SJCRH30 (cell line): ENCODE data around the gene CASK. TPM values are rescaled to one million over a fixed set of nuclear protein-coding genes. Genes with fewer than 3 reads are reported as not detected.

Experiments
- DNase-seq, 2 experiments: peaks; one replicate each; pipeline ENCODE4 v3.0.0-alpha.2; 2015 to 2020
- H3K27ac ChIP-seq: fragments of 250-450 bp; sonication (Bioruptor Pico); 2 replicates; pipeline ENCODE4 v1.5.1; 2020; ENCODE audit warnings: mild to moderate bottlenecking, moderate library complexity
- H3K27me3 ChIP-seq: fragments of 250-450 bp; sonication (Bioruptor Pico); 2 replicates; pipeline ENCODE4 v1.5.1; 2020; ENCODE audit warnings: mild to moderate bottlenecking, moderate library complexity
- H3K36me3 ChIP-seq: fragments of 250-450 bp; sonication (Bioruptor Pico); 2 replicates; pipeline ENCODE4 v1.5.1; 2020; ENCODE audit warnings: mild to moderate bottlenecking, moderate library complexity
- H3K4me1 ChIP-seq: fragments of 250-450 bp; sonication (Bioruptor Pico); 2 replicates; pipeline ENCODE4 v1.5.1; 2020; ENCODE audit warnings: mild to moderate bottlenecking, moderate library complexity
- H3K4me3 ChIP-seq: fragments of 250-450 bp; sonication (Bioruptor Pico); 2 replicates; pipeline ENCODE4 v1.5.1; 2020; ENCODE audit warnings: mild to moderate bottlenecking, moderate library complexity
- H3K9me3 ChIP-seq: fragments of 250-450 bp; sonication (Bioruptor Pico); replicated peaks from 2 replicates; pipeline ENCODE4 v1.5.1; 2020; ENCODE audit warnings: mild to moderate bottlenecking, moderate library complexity
- total RNA-seq: library from RNA; depleted of rRNA; stranded (reverse); fragments of >200 nt; shearing (Covaris generic); gene quantifications from 2 replicates; pipeline ENCODE4 v1.2.3, GENCODE V29; 2014; rRNA removed

The CASK gene, protein sequence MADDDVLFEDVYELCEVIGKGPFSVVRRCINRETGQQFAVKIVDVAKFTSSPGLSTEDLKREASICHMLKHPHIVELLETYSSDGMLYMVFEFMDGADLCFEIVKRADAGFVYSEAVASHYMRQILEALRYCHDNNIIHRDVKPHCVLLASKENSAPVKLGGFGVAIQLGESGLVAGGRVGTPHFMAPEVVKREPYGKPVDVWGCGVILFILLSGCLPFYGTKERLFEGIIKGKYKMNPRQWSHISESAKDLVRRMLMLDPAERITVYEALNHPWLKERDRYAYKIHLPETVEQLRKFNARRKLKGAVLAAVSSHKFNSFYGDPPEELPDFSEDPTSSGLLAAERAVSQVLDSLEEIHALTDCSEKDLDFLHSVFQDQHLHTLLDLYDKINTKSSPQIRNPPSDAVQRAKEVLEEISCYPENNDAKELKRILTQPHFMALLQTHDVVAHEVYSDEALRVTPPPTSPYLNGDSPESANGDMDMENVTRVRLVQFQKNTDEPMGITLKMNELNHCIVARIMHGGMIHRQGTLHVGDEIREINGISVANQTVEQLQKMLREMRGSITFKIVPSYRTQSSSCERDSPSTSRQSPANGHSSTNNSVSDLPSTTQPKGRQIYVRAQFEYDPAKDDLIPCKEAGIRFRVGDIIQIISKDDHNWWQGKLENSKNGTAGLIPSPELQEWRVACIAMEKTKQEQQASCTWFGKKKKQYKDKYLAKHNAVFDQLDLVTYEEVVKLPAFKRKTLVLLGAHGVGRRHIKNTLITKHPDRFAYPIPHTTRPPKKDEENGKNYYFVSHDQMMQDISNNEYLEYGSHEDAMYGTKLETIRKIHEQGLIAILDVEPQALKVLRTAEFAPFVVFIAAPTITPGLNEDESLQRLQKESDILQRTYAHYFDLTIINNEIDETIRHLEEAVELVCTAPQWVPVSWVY
- total RNA-seq = 37.8 and 43.0 TPM in 2 replicates

DNA sequence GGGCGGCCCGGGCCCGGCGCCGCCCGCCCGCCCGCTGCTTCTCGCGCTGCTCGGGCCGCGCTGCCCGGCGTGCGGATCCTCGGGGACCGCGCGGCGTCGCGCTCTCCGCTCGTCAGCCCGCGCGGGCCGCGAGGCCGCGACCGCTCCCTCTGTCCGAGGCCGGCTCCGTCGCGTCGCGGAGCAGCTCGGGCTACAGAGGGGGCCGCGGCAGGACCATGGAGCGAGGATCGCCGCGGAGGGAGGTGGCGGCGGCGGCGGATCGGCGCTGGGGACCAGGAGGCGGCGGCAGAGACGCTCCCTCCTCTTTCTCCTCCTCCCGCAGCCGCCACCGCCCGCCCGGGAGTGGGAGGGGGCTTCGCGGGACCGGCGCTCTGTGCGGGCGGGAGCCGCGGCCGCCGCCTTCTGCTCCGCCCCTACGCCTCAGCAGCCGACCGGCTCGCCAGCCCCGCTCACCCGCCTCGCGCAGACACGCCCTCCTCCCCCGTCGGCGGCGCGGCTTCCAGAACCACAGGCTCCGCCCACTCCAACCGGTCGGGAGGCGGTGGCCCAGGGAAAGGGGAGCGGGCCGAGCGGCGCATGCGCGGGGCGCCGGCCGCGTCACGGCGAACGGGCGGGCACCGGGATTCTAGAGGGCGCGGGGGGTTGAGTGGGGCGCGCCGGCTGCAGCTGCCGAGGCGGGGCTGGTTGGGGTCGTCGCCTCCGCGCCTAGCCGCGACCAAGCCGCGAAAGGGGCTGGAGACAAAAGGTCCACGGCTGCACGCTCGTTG, at the start of gene CASK:
Gene CASK (minus strand): TSS at position 344 of the 767 bp plus-strand sequence. CDS start 566 bp downstream, outside the sequence.
- Histone ChIP-seq H3K27me3 (no peaks in the 10 kb centered on the region), H3K9me3 (no peaks in the 10 kb centered on the region), H3K36me3 (no peaks in the 10 kb centered on the region), H3K4me3 (peak within 1 kb of the TSS; percentile 73), H3K27ac (peak within 1 kb of the TSS; percentile 94), H3K4me1 (no peaks in the 10 kb centered on the region)
- peak; percentile 87 to 88 for DNase-seq

DNA sequence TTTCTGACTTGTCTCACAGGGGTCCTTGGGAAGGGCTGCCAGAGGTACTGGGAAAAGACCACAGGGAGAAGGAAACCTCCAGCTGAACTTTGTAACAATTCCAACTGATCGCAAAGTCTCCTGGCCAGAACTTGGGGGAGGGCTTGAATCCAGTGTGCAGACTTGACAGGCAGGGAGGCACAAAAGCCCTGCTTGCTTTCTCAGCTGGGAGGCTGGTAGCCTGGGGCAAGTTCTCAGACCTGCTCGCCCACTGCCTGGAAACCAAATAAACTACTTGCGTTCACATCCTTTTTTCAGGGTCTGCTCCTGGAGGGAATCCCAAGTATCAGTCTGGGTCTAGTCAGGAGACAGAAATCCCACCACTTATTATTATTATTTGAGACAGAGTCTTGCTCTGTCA, 48.0 kb upstream of the CASK start:
- peak; percentile 1 for DNase-seq
- H3K9me3 ChIP-seq = no peaks in the 10 kb centered on the region
- no peak overlapping the region for H3K4me3 ChIP-seq
- H3K4me1 ChIP-seq = no peaks in the 10 kb centered on the region
- no peaks in the 10 kb centered on the region for H3K36me3 ChIP-seq
- no peak overlapping the region for H3K27ac ChIP-seq
- no peaks in the 10 kb centered on the region for H3K27me3 ChIP-seq

DNA sequence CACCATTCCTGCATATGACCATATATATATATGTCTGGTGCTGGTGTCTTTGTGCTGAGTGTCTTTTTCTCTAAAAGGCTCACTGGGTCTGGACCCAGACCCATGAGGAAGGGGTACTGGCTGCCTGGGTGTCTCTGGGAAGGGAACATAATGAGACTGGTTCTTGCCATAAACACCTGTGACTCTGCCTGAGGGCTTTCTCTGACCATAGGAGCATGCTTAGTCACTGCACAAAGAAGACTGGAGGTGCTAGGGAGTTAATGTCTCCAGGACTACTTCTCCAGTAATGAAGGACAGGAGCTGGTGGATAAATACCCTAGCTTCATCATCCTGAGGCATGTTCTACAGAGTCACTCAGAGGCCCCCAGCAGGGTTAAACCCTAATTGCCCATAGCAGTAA, 47.1 kb upstream of the CASK start:
- H3K9me3 ChIP-seq = no peaks in the 10 kb centered on the region
- no peak for DNase-seq
- H3K4me1 ChIP-seq = no peaks in the 10 kb centered on the region
- no peaks in the 10 kb centered on the region for H3K36me3 ChIP-seq
- H3K27ac ChIP-seq = no peak overlapping the region
- no peak overlapping the region for H3K4me3 ChIP-seq
- no peaks in the 10 kb centered on the region for H3K27me3 ChIP-seq

DNA sequence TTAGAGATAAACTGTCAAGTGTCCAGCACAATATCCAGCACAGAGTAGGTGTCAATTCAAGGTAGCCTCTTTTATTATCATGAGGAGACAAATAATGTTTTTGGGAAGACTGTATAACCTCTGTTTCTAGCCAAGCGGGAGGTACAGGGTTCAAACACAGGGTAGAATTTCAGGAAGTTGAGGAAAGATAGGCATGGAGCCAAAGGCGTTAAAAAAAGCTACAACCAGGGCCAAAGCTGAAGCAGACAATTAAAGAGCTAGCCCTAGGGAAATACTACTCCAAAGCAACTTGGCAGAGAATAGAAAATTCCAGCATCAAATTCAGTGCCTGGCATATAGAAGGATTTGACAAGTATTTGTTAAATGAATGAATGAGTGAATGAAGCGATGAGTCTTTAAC, 40.0 kb upstream of the CASK start:
- no peaks in the 10 kb centered on the region for H3K9me3 ChIP-seq
- H3K36me3 ChIP-seq = no peaks in the 10 kb centered on the region
- H3K27ac ChIP-seq = no peak overlapping the region
- DNase-seq = no peak
- H3K27me3 ChIP-seq = no peaks in the 10 kb centered on the region
- no peak overlapping the region for H3K4me3 ChIP-seq
- H3K4me1 ChIP-seq = peaks cover 3% of the 10 kb centered on the region; the same call in 1 of the 2 replicates

DNA sequence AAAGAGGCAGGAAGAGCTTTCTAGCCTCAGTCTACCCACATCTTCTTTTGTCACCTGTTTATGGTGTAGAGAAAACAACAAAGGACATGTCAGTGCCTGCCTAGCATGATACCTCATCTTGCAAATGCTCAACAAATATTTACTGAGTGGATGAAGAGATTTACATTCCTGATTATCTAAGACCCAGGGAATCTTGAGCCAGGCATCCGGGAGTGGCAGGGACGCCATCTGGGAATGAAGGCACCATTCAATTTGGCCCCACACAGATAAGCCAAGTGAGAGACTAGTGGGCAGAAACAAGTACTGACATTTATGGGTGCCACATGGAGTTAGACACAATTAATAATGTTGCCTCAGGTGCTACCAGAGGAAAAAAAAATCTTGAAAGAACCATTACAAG, 36.8 kb upstream of the CASK start:
- Histone ChIP-seq H3K27me3 (no peaks in the 10 kb centered on the region), H3K4me1 (peaks cover 3% of the 10 kb centered on the region; the same call in 1 of the 2 replicates), H3K27ac (no peak overlapping the region), H3K36me3 (no peaks in the 10 kb centered on the region), H3K9me3 (no peaks in the 10 kb centered on the region), H3K4me3 (no peak overlapping the region)
- peak; percentile 2 to 5 for DNase-seq

DNA sequence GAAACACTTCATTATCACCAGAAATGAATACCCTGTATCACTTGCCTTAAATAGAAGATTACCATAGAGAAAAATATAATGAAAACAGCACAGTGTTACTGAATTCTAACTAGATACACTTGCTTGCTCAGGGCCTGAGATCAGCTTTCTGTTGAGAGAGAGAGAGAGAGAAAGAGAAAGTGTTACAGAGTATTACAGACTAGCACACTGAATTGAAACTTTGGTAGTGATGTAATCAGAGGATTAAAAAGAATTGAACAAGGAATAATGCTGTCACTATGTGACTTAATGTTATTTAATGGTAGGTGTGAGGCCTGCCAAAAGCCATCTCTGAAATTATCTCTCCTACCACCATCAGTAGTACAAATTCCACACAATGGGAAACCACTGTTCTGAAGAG, 35.5 kb upstream of the CASK start:
- Histone ChIP-seq H3K27ac (no peak overlapping the region), H3K9me3 (no peaks in the 10 kb centered on the region), H3K27me3 (no peaks in the 10 kb centered on the region), H3K36me3 (no peaks in the 10 kb centered on the region), H3K4me1 (peaks cover 3% of the 10 kb centered on the region; the same call in 1 of the 2 replicates), H3K4me3 (no peak overlapping the region)
- DNase-seq = no peak

DNA sequence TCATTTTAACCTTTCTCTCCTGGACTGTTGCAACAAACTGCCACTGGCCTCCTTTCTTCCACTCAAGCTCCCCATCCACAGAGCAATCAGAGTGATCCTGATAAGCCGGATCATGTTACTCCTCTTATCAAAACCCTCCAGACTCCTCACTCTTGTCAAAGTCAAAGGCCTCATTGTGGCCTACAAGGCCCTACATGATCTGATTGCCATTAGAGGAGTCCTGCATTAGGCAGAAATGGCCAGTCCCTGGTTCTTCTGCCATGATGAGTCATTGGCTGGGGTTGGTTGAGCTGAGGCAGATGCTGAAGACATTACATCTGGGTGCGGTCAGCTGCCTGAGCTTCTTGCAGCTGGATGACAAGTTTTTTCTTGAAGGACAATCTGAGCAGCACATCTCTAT, 32.7 kb upstream of the CASK start:
- Histone ChIP-seq H3K27me3 (no peaks in the 10 kb centered on the region), H3K4me1 (peaks cover 3% of the 10 kb centered on the region; the same call in 1 of the 2 replicates), H3K36me3 (no peaks in the 10 kb centered on the region), H3K27ac (no peak overlapping the region), H3K4me3 (no peak overlapping the region), H3K9me3 (no peaks in the 10 kb centered on the region)
- DNase-seq = no peak

DNA sequence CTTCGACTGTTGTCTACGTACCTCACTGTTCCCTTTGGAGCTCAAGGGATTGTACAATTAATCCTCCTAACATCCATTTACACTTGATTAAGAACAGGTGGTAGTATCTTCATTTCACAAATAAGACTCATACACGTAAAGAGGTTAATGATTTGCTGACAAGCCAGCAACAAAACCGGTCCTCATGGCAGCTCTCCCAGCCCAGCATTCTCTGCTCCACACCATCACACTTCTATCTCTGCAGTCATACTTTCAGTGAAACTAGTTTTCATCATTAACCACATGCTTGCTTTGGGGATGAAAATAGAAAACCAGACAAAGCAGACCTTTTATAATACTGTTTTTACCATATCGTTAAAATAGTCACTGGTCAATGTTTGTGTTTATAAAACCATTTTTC, 28.7 kb upstream of the CASK start:
- Histone ChIP-seq H3K4me1 (no peaks in the 10 kb centered on the region), H3K27ac (no peak overlapping the region), H3K9me3 (no peaks in the 10 kb centered on the region), H3K27me3 (no peaks in the 10 kb centered on the region), H3K4me3 (no peak overlapping the region), H3K36me3 (no peaks in the 10 kb centered on the region)
- no peak for DNase-seq

DNA sequence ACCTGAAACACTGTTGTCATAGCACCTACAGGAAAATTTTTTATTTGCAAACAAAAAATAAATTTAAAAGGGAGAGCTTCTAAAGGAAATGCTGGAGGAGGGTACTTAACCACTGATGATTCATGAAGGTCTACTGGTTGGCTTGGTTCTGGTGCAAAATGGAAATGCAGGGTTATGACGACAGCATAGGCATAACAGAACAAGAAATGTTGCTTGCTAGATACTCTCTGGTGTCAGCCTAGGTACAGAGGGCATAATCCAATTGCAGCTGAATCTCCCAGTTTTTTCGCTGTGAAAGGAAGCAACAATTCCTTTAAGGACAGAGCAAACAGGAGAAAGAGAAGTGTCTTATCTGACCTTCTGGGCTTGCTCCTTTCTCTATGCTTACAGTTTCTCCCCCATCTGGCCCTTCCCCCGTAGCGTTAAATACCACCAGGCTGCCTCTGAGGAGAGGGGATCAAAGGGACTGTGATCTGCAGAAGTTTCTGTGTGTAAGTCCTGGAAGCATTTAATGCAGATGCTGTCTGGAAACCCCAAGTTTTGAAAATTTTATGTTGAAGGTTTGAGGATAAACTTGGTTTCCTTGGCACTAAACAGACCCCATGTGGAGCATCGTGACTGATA, 23.7 kb upstream of the CASK start:
- no peaks in the 10 kb centered on the region for H3K4me1 ChIP-seq
- no peak overlapping the region for H3K27ac ChIP-seq
- no peak for DNase-seq
- H3K9me3 ChIP-seq = no peaks in the 10 kb centered on the region
- no peaks in the 10 kb centered on the region for H3K27me3 ChIP-seq
- H3K4me3 ChIP-seq = no peak overlapping the region
- no peaks in the 10 kb centered on the region for H3K36me3 ChIP-seq

DNA sequence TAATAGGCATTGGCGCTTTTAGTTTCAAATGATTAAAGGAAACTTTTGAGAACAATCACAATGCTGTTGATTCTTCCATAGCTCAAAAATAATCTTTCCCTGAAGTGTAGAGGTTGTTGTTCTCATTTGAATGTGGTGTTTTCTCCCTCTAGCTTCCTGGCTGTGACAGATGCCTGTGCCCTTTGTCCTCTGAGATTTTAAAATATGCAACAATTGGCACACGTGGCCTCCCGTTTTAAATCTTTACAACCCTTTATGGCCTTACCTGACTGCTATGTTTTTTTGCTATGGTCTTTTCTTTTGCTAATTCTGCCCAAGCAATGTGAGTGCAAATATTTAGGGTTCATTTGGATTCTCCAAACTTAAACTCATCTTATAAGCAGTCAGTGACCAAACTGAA, 22.9 kb upstream of the CASK start:
- Histone ChIP-seq H3K4me1 (no peaks in the 10 kb centered on the region), H3K27ac (no peak overlapping the region), H3K36me3 (no peaks in the 10 kb centered on the region), H3K4me3 (no peak overlapping the region), H3K9me3 (no peaks in the 10 kb centered on the region), H3K27me3 (no peaks in the 10 kb centered on the region)
- DNase-seq = no peak

DNA sequence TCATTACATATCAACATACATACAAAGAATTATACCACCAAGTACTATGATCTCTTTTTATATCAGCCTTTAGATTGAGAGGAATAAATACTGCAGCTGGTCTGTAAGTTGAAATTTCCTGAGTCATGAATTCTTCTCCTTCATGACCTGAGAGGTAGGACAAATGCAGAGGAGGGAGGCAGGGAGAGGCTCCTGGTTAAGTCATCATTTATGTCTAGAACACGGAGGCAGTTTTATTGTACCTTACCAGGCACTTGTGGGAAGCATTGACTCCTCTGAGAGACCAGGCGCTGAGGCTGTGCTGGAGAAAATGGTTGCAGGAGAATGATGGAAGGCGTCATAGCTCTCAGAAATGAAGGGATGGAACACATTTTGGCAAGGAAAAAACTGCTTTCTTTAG, 12.5 kb upstream of the CASK start:
- H3K27me3 ChIP-seq = no peaks in the 10 kb centered on the region
- DNase-seq = no peak
- H3K4me1 ChIP-seq = no peaks in the 10 kb centered on the region
- H3K4me3 ChIP-seq = no peak overlapping the region
- H3K9me3 ChIP-seq = no peaks in the 10 kb centered on the region
- no peaks in the 10 kb centered on the region for H3K36me3 ChIP-seq
- no peak overlapping the region for H3K27ac ChIP-seq

DNA sequence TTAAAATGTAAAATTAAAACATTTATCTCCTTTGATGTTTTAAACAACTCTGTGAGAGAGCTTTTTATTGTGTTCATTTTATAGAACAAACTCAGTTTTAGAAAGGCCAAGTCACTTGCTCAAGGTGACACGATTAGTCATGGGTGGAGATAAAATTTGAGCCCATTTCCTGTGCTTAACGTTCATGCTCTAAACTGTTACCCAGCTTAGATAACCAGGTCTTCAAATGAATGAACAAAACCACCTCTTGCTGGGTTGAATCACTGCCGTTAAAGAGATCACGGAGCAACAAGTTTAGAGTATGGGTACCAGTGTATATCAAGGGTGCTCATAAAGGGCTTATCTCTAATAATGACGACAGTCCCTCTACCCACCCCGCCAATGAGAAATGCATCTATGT, 10.2 kb upstream of the CASK start:
- H3K9me3 ChIP-seq = no peaks in the 10 kb centered on the region

DNA sequence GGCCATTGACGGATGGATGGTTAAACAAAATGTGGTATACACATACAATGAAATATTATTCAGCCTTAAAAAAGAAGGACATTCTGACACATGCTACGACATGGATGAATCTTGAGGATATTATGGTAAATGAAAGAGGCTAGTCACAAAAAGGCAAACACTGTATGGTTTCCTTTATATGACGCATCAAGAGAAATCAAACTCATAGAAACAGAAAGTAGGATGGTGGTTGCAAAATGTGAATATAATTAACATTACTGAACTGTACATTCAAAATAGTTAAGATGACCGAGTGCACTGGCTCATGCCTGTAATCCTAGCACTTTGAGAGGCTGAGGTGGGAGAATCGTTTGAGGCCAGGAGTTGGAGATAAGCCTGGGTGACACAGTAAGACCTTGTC, 9.5 kb upstream of the CASK start:
- DNase-seq = no peak
- no peak overlapping the region for H3K4me3 ChIP-seq
- no peak overlapping the region for H3K27ac ChIP-seq
- no peaks in the 10 kb centered on the region for H3K4me1 ChIP-seq
- no peaks in the 10 kb centered on the region for H3K36me3 ChIP-seq
- no peaks in the 10 kb centered on the region for H3K27me3 ChIP-seq
- no peaks in the 10 kb centered on the region for H3K9me3 ChIP-seq

More for the DNA sequence above, 10.2 kb upstream of the CASK start:
- peak in 1 of 2 experiments; percentile 4 for DNase-seq
- Histone ChIP-seq H3K36me3 (no peaks in the 10 kb centered on the region), H3K4me3 (no peak overlapping the region), H3K27ac (no peak overlapping the region), H3K4me1 (no peaks in the 10 kb centered on the region), H3K27me3 (no peaks in the 10 kb centered on the region)

DNA sequence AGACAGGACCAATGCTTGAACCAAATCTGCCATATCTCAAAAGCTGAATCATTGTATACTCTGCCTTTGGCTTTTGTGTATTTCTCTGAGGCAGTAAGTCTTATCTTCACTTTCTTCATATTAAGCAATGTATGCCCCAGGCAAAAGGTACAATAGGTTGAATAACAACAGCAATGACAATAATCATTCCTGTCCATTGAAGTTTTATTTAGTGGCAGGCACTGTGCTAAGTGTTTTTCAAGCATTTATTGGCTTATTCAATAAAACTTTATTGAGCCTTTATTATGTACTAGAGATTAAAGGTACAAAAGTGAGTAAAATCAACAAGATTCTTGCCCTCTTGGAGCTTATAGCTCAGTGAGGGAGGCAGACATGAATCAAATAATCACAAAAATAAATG, 8.2 kb upstream of the CASK start:
- Histone ChIP-seq H3K27me3 (no peaks in the 10 kb centered on the region), H3K4me3 (no peak overlapping the region), H3K9me3 (no peaks in the 10 kb centered on the region), H3K36me3 (no peaks in the 10 kb centered on the region), H3K4me1 (no peaks in the 10 kb centered on the region), H3K27ac (no peak overlapping the region)
- DNase-seq = no peak
